ENCODE data around the gene YWHAE. TPM values are rescaled to one million over a fixed set of nuclear protein-coding genes. Genes with fewer than 3 reads are reported as not detected.
A peak's percentile ranks its signal among the peaks of the same experiment; 100 is the strongest.
"Not testable (repeated sequence)": the region's sequence is repeated elsewhere in the genome, so short reads cannot be mapped to it uniquely, and the experiment has no call there.

YWHAE gene
- polyA plus RNA-seq (2013, experiment 1 of 2; ENCODE audit: insufficient read length) = 749 TPM
- polyA plus RNA-seq (2013, experiment 2 of 2; ENCODE audit: insufficient read length) = 635 TPM

DNA sequence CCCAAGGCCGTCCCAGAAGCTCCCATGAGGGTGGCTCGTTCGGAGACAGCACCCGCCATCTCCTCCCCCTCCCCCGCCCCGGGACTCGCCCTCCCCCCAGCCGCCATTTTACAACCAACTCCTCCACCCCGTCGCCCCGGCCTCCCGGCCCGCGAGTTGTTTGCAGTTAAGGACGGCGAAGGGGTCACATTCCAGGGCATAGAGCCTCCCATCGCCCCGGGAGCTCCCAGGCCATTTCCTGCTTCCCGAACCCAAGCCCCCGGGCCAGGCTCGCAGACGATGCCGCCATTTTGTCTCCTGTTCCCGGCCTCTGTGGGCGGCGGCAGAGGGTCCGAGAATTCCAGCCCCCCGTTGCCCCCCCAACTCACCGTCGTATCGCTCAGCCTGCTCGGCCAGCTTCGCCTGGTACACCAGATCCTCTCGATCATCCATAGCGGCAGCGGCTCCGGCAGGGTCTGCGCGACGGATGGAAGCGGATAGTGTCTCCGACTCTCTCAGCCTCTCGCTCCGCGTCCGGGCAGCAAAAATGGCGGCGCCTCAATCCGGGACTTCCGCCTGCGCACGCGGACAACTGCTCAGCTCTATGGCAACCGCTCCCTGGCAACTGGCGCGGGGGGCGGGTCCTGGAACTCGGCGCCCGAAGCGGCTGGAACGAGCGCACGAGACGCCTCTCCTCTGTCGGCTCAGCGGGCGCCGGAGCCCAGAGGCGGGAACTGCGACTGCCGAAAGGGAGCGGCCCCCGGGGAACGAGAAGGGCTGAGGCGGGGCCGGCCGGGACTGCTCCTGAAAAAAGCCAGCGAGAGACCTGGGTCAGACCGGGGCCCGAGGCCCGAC lies at the start of gene YWHAE:
YWHAE (minus strand) TSS at position 544 of the 834 bp plus-strand sequence; CDS start at position 432, 112 bp downstream.
- peak; percentile 96 for DNase-seq

DNA sequence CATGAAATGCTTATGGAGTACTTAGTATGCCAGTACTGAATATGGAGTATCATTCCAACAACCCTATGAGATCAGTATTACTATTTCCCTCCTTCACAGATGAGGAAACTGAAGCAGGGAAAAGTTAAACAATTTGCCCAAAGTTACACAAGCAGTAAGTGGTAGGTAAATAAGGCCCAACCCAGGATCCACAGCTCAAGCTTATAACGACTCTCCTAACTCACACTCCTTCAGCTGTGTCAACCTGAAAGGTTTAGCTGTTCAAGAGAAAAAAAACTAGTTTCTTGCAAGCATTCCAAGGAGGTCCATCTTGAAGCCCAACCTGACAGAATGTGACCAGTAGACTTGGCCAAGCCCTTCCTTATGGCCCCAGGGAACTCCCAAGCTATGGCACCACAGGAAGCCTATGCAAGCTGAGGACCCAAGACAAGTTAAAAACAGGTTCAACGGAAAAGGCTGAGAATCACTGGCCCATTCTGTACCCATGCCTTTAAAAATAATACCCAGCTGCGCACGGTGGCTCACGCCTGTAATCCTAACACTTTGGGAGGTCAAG lies 49.5 kb upstream of the YWHAE start:
- DNase-seq = no peak

DNA sequence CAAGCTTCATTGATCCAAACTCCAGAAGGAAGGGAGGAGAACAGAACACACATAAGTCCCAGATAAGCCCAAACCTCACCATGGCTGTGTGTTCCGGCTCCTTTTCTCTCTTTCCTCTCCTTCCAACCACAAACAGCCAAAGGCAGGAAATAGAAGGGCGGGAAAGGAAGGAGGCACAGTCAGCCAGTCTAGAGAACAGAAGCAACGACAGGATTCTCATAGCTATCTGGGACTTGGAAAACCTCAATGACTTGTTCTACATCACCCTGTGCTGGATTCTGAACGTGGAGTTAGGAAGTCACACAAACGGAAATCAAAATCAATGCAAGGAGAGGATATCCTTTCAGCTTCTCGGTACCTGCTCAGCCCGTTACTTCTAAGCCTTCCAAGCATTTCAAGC lies 47.0 kb upstream of the YWHAE start:
- DNase-seq = no peak

DNA sequence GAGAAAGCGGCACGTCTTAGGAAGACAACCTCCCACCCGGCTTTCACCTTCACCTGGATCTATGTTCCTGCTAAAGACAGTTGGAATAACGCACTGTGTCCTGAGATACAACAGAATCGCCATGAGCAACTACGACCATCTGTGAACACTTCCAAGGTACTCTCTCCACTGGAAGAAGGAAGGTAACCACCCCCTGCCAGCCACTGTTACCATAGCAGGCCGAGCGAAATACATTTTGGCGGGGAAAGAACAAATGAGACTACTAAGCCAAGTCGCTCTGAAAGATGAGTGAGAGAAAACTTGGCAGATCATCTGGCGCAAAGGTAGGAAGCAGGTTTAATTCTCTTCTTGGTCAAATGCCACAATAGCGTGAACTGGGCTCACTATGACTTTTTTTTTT lies 46.2 kb upstream of the YWHAE start:
- no peak for DNase-seq

DNA sequence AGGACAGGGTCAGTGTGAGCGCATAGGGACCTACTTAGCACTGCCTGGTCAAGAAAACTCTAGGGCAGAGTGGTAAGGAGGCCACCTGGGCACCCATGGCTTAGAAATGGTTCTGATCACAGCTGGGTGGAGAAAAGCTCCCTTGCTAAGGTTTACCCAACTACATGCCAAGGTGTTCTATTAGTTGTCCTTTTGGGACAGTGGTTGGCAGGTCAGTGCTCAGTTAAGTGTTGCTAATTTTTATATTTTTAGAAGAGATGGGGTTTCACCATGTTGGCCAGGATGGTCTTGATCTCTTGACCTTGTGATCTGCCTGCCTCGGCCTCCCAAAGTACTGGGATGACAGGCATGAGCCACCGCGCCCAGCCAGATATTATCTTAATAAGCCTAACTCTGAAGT lies 45.7 kb upstream of the YWHAE start:
- not testable (repeated sequence) for DNase-seq

DNA sequence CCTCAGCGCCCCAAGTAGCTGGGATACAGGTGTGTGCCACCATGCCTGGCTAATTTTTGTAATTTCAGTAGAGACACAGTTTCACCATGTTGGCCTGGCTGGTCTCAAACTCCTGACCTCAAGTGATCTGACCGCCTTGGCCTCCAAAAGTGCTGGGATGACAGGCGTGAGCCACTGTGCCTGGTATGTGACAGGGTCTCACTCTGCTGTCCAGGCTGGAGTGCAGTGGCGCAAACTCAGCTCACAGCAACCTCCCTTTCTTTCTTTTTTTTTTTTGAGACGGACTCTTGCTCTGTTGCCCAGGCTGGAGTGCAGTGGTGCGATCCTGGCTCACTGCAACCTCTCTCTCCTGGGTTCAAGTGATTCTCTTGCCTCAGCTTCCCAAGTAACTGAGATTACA lies 42.7 kb upstream of the YWHAE start:
- DNase-seq = not testable (repeated sequence)

DNA sequence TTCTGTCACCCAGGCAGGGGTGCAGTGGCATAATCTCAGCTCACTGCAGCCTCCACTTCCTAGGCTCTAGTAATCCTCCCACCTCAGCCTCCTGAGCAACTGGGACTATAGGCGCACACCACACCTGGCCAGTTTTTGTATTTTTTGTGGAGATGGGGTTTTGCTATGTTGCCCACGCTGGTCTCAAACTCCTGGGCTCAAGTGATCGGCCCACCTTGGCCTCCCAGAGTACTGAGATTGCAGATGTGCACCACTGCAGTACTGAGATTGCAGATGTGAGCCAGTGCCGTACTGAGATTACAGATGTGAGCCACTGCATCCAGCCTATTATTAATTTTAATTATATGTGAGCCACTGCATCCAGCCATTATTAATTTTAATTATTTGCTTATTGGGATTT lies 42.2 kb upstream of the YWHAE start:
- no peak for DNase-seq

DNA sequence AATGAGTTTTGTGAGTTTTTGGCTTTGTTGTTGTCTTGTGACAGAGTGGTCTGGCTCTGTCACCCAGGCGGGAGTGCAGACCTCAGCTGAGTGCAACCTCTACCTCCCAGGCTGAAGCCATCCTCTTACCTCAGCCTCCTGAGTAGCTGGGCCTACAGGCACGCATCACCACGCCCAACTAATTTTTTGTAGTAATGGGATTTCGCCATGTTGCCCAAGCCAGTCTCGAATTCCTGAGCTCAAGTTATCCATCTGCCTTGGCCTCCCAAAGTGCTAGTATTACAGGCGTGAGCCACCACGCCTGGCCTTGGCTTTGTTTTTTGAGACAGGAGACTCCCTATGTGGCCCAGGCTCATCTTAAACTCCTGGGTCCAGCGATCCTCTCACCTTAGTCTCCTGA lies 40.9 kb upstream of the YWHAE start:
- DNase-seq = no peak

DNA sequence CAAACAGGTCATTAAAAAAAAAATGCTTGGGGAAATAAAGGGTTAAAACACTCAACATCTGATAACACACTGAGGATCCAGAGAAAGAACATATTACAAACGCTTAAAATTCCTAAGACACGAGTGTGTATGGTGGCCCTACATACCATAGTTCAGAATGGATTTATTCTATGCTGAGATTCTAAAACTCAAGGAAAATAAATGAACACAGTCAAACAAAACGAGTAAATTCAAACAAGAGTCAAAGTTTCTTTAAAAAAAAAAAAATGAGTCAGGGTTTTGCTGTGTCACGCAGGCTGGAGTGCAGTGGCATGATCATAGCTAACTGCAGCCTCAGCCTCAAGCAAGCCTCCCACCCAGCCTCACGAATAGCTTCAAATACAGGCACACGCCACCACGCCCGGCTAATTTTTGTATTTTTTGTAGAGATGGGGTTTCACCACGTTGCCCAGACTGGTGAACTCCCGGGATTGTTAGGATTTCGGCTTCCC lies 38.6 kb upstream of the YWHAE start:
- DNase-seq = peak; percentile 88

DNA sequence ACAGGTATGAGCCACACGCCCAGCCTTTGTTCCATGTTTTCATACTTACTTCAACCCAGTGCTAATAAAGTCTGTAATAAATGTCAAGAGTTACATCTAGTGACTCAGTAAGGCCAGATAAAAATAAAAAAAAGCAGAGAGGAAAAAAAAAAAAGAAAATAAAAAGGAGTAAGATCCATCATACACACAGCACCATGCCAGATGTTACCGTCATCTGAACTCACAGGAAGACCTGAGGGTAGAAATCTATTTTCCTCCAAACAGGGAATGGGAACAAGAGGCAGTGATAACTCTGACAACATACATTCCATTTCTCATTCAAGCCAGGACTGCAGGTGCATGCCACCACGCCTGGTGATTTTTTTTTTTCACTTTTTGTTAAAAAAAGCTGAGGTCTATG lies 35.3 kb upstream of the YWHAE start:
- DNase-seq = no peak

DNA sequence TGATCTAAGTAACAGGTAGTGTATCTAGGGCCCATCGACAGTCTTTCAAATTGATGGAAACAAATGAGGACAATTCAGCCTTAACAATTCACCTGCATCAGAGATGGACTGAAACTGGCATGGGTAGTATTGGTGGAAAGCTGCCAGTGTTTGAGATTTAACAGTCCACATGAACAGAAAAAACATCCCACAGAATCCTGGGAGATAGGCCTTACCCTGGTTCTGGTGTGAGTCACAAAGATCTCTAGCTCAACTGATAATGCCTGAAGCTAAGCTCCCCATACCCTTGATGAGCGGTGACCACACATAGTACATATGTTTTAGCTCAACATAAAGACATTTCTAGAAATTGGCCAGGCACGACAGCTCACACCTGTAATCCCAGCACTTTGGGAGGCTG lies 34.1 kb upstream of the YWHAE start:
- DNase-seq = no peak

DNA sequence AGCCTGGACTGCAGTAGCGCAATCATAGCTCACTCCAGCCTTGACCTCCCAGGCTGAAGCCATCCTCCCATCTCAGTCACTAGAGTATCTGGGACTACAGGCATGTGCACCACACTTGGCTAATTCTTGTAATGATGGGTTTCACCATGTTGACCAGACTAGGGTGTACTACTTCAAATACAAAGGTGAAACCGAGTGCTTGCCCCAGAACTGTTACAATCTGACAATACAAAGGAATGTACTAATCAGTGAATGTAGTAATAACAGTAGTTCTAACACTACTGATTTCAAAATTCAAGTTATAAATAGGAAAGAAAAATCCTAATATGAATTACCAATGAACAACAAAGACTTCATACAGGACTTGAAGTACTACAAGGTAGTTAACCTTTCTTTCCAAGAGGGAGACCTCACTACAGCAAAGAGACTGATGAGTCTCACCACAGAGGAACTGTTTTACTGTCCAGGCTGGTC lies 31.6 kb upstream of the YWHAE start:
- no peak for DNase-seq

DNA sequence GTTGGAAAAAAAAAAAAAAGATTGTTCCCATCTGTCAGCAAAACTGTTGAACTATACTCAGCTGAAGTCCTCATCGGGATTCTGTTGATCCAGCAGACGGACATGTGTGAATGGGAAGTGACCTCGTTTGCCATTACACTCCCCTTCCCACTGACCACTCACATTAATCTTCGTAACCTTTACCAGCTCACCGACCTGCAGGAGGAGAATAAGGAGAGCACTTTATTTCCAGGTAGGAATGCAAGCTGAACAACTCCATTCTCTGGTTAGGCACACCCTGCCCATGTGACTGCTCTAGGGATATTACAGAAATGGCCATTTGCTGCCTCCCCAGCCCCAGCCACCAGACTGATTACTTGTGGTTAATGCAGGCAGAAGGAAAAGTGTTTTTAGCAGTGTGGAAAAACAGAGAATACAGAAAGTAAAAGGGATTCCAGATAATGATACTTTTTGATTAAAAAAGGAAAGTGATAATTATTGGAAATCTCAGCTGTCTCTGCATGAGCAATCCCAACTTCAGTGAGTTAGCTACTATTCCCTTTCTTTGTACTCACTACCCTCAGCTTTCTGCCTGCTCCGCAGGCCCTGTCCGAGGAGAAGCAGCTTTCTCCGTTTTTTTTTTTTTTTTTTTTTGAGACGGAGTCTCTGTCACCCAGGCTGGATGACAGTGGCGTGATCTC lies 23.6 kb upstream of the YWHAE start:
- DNase-seq = no peak

DNA sequence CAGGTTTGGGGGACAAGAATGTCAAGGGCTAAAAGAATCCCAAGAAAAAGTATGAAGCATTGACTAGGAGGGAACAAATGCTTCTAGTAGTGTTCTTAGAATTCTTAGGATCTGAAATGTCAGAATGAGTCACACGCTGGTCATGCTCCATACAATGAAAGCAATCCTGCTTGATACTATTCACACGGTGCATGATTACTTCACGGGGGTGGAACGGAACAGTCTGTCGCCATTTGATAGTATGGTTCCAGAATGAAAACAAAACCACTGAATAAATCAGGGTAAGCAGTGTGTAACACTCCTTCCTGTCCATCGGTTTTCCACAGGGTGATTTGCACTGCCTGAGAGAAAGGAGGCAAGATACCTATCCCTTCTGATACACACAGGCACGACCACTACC lies 22.9 kb upstream of the YWHAE start:
- DNase-seq = peak; percentile 97

DNA sequence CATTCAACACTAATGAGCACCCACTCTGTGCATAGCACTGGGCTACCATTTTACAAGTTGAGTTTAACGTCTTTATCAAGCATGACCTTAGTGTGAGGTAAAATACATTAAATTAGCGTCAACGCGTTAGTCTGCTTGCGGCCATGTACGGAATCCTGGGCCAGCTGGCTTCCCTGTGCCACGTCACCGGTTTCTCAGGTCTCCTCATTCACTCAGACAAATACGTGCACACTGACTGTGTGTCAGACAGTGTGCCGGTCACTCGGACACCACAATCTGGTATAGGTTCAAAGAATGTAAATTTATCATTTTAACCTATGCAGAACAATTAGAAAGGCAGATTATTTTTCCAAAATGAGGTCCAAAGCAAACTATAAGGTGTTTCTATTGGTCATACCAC lies 21.4 kb upstream of the YWHAE start:
- no peak for DNase-seq

DNA sequence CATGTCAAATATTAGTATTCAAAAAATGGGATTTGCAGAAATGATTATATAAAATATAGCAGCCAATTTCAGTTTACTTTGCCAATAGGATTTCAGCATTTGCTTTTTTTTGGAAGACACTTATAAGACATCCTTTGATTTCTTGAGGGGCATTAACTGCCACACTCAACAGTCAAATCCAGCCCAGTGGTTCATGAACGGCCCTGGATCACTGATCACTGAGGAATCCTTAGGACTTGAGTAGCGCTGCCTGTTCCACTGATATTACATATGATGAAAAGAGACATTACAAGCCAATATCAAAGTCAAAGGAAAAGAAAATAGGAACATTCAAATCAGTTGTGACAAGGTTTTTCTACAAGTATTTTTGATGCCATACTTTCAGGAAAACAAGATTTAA lies 21.0 kb upstream of the YWHAE start:
- DNase-seq = no peak

DNA sequence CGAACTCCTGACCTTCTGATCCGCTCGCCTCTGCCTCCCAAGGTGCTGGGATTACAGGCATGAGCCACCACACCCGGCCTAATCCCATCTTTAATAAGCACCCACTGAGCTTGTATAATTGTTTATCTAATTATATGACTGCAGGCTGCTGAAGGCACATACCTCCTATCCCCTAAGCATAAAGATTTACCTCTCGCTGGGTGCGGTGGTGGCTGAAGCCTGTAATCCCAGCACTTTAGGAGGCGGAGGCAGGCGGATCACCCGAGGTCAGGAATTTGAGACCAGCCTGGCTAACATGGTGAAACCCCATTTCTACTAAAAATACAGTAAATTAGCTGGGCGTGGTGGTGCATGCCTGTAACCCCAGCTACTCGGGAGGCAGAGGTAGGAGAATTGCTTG lies 20.1 kb upstream of the YWHAE start:
- DNase-seq = no peak

DNA sequence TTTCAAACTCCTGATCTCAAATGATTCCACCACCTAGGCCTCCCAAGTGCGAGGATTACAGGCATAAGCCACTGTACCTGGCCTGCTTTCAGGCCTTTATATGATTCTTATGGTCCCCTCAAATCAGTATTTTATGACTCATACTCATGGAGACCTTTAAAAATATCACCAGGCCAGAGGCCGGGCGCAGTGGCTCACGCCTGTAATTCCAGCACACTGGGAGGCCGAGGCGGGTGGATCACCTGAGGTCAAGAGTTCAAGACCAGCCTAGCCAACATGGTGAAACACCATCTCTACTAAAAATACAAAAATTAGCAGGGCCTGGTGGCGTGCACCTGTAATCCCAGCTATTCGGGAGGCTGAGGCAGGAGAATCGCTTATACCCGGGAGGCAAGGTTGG lies 18.5 kb upstream of the YWHAE start:
- DNase-seq = not testable (repeated sequence)

DNA sequence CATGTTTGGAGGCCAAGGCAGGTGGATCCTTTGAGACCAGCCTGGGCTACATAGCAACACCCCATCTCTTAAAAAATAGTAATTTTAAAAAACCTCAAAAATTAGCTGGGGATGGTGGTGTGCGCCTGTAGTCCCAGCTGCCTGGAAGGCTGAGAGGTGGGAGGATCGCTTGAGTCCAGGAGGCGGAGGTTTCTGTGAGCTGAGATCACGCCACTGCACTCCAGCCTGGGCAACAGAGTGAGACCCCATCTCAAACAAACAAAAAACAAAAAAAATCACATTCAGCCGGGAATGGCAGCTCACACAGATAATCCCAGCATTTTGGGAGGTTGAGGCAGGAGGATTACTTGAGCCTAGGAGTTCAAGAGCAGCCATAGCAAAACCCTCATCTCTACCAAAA lies 16.4 kb upstream of the YWHAE start:
- DNase-seq = no peak

DNA sequence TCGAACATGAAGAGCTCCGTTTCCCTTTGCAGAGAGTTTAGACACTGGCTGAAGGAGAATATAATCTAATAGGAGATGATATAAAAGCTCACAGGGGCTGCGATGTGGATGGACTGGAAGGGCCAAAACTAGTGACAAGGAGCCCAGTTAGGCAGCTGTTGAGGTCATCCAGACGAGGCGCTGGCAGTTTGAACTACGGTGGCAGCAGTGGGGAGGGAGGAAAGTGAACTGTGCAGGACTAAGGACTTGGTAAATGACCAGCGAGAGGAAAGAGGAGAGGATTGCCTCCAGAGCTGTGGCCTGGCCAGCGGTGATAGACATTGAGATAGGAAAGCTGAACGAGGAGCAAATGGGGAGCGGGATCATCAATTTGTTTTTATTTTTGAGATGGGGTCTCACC lies 14.6 kb upstream of the YWHAE start:
- no peak for DNase-seq

DNA sequence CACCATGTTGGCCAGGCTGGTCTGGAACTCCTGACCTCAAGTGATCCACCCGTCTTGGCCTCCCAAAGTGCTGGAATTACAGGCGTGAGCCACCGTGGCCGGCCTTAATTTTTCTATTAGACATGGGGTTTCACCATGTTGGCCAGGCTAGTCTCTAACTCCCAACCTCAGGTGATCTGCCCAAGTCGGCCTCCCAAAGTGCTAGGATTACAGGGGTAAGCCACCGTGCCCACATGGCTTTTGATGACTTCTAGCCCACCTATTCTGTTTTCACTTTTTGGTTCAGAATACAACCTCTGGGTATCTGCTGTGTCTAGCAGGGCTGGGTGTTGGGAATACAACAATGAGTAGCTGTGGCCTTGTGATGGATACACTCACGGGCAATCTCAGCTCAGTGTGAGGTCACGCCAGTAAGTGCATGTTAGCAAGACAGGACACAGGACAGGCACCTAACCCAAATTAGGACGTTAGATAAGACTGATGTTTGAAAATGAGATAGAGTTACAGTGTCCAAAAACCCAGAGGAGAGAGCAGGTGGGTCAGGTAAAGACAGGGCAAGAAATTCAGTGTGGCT lies 14.1 kb upstream of the YWHAE start:
- no peak for DNase-seq

DNA sequence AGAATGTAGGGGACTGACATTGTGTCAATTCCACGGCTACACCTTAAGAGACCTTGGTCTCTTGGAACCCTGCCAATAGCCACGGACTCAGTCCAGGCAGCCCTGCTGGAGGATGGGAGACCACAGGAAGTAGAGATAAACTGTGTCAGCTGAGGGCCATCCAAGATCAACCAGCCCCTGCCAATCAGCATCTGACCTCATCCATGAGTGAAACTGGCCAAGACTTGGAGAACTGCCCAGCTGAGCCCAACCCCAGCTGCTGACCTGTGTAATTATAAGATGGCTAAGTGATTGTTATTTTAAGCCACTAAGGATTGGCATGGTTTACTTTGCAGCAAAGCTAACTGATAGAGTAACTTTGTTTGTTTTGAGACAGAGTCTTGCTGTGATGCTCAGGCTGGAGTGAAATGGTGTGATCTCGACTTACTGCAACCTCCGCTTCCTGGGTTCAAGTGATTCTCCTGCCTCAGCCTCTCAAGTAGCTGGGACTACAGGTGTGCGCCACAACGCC lies 13.3 kb upstream of the YWHAE start:
- peak; percentile 74 for DNase-seq

All from fibroblast of skin of back (primary cell).